ENCODE measurements around the gene TMC4. TPM values are rescaled to one million over a fixed set of nuclear protein-coding genes. Genes with fewer than 3 reads are reported as not detected.
"Not testable (repeated sequence)": the region's sequence is repeated elsewhere in the genome, so short reads cannot be mapped to it uniquely, and the experiment has no call there.

TMC4 gene
- total RNA-seq, 4 donors from 2014 or later = 0.87 to 1.6 TPM; not detected in 2

- DNase-seq (no peak), ATAC-seq (no peak)
- intact Hi-C loops (cut with DNase I; ENCODE audit: low total_unique reads) = no loop called here
- Histone ChIP-seq H3K27ac (no peak overlapping the region), H3K4me1 (peaks cover 12 to 13% of the 10 kb centered on the region in 2 donors), H3K4me3 (no peak overlapping the region), H3K36me3 (peaks cover 5 to 25% of the 10 kb centered on the region in 2 donors), H3K9me3 (no peaks in the 10 kb centered on the region), H3K27me3 (no peaks in the 10 kb centered on the region)
- no peak for TF ChIP-seq POLR2A (IDR thresholded peaks at IDR 0.05)
- no peak for TF ChIP-seq CTCF (IDR thresholded peaks at IDR 0.05 in 4 of 5, conservative IDR thresholded peaks at IDR 0.05 in 1 of 5)
- in situ Hi-C loops (cut with MboI; ENCODE audit: low sequenced_read_pairs in 4 of 4) = no loop called here
Measured at GRCh38 chr19:54196536-54196935, 23.6 kb upstream of the TMC4 start.

GRCh38 chr19:54194463-54194862 is 21.5 kb upstream of the TMC4 start:
- DNase-seq; H3K27me3 ChIP-seq; intact Hi-C loops (cut with DNase I; ENCODE audit: low total_unique reads); in situ Hi-C loops (cut with MboI; ENCODE audit: low sequenced_read_pairs in 4 of 4); ATAC-seq; H3K27ac ChIP-seq; H3K9me3 ChIP-seq; H3K4me3 ChIP-seq: not testable (repeated sequence)
- peaks cover 5 to 25% of the 10 kb centered on the region in 2 donors for H3K36me3 ChIP-seq
- H3K4me1 ChIP-seq = peaks cover 9 to 12% of the 10 kb centered on the region in 2 donors

- in situ Hi-C loops (cut with MboI; ENCODE audit: low sequenced_read_pairs in 4 of 4) (no loop called here), intact Hi-C loops (cut with DNase I; ENCODE audit: low total_unique reads) (no loop called here)
- H3K27ac ChIP-seq = no peak overlapping the region
- H3K4me3 ChIP-seq = no peak overlapping the region
- DNase-seq = no peak
- no peaks in the 10 kb centered on the region for H3K27me3 ChIP-seq
- no peaks in the 10 kb centered on the region for H3K9me3 ChIP-seq
- H3K36me3 ChIP-seq = peaks cover 5 to 25% of the 10 kb centered on the region in 2 donors
- TF ChIP-seq POLR2A (IDR thresholded peaks at IDR 0.05) (no peak), CTCF (IDR thresholded peaks at IDR 0.05 in 4 of 5, conservative IDR thresholded peaks at IDR 0.05 in 1 of 5) (no peak)
- ATAC-seq = no peak
- peaks cover 15 to 20% of the 10 kb centered on the region in 2 donors for H3K4me1 ChIP-seq
Measured at GRCh38 chr19:54193011-54193410, 20.1 kb upstream of the TMC4 start.

- no peak for TF ChIP-seq POLR2A (IDR thresholded peaks at IDR 0.05)
- TF ChIP-seq CTCF (IDR thresholded peaks at IDR 0.05 in 4 of 5, conservative IDR thresholded peaks at IDR 0.05 in 1 of 5) = no peak
- Histone ChIP-seq H3K27me3 (no peaks in the 10 kb centered on the region), H3K4me1 (peaks cover 15 to 20% of the 10 kb centered on the region in 2 donors), H3K9me3 (no peaks in the 10 kb centered on the region), H3K36me3 (peaks cover 5 to 25% of the 10 kb centered on the region in 2 donors), H3K4me3 (peak overlapping the region; percentile 72 to 92 (median 80)), H3K27ac (peak overlapping the region; percentile 92 to 98 (median 95))
- in situ Hi-C loops (cut with MboI; ENCODE audit: low sequenced_read_pairs in 4 of 4) (no loop called here), intact Hi-C loops (cut with DNase I; ENCODE audit: low total_unique reads) (loop anchor here (1.0 kb wide), 1 partner anchor 8 kb away; the partner anchor contains the start of gene RPS9)
- DNase-seq (no peak), ATAC-seq (no peak)
Measured at GRCh38 chr19:54191811-54192453, 19.0 kb upstream of the TMC4 start.

- H3K4me3 ChIP-seq = peak within 1 kb of the TSS; percentile 72 to 92 (median 80)
- intact Hi-C loops (cut with DNase I; ENCODE audit: low total_unique reads) (loop anchor here (1.0 kb wide), 1 partner anchor 9 kb away; the partner anchor contains the start of gene RPS9), in situ Hi-C loops (cut with MboI; ENCODE audit: low sequenced_read_pairs in 4 of 4) (no loop called here)
- H3K9me3 ChIP-seq = no peaks in the 10 kb centered on the region
- DNase-seq (peak in 1 of 2 donors; percentile 73), ATAC-seq (peak; percentile 24 to 26)
- peak within 1 kb of the TSS; percentile 92 to 98 (median 95) for H3K27ac ChIP-seq
- peaks cover 5 to 25% of the 10 kb centered on the region in 2 donors for H3K36me3 ChIP-seq
- TF ChIP-seq CTCF (IDR thresholded peaks at IDR 0.05 in 4 of 5, conservative IDR thresholded peaks at IDR 0.05 in 1 of 5) (no peak), POLR2A (IDR thresholded peaks at IDR 0.05) (peak; percentile 41 to 43)
- peaks cover 15 to 20% of the 10 kb centered on the region in 2 donors for H3K4me1 ChIP-seq
- H3K27me3 ChIP-seq = no peaks in the 10 kb centered on the region
Measured at GRCh38 chr19:54191011-54191810, 18.3 kb upstream of the TMC4 start, which contains the start of gene TSEN34. Gene TSEN34 (plus strand): TSS chr19:54191308. CDS start chr19:54191365, 57 bp downstream.

Data from gastrocnemius medialis (tissue), 4 donors.